ENCODE data around the gene CDH1. TPM values are rescaled to one million over a fixed set of nuclear protein-coding genes. Genes with fewer than 3 reads are reported as not detected.

Gene CDH1
- total RNA-seq, 1 donor from 2014 or later, result not detected

- TF ChIP-seq CTCF (IDR thresholded peaks at IDR 0.05), result no peak
- no peaks in the 10 kb centered on the region for H3K9me3 Mint-ChIP-seq (ENCODE audit: unreplicated experiment)
- no peak for DNase-seq (ENCODE audit: extremely low spot score, unreplicated experiment)
- no peak overlapping the region for H3K4me3 Mint-ChIP-seq (ENCODE audit: unreplicated experiment)
- no peaks in the 10 kb centered on the region for H3K27me3 Mint-ChIP-seq (ENCODE audit: unreplicated experiment)
- H3K4me1 Mint-ChIP-seq (ENCODE audit: unreplicated experiment), result peaks cover 11% of the 10 kb centered on the region
- no peaks in the 10 kb centered on the region for H3K36me3 Mint-ChIP-seq (ENCODE audit: unreplicated experiment)
- H3K27ac Mint-ChIP-seq (ENCODE audit: unreplicated experiment), result no peak overlapping the region
Measured at GRCh38 chr16:68700120-68700519, 37.0 kb upstream of the CDH1 start.

- no peak for TF ChIP-seq CTCF (IDR thresholded peaks at IDR 0.05)
- no peak for DNase-seq (ENCODE audit: extremely low spot score, unreplicated experiment)
- Mint-ChIP-seq H3K4me3 (ENCODE audit: unreplicated experiment) (no peak overlapping the region), H3K36me3 (ENCODE audit: unreplicated experiment) (no peaks in the 10 kb centered on the region), H3K27ac (ENCODE audit: unreplicated experiment) (no peak overlapping the region), H3K27me3 (ENCODE audit: unreplicated experiment) (no peaks in the 10 kb centered on the region), H3K4me1 (ENCODE audit: unreplicated experiment) (peaks cover 11% of the 10 kb centered on the region), H3K9me3 (ENCODE audit: unreplicated experiment) (no peaks in the 10 kb centered on the region)
Measured at GRCh38 chr16:68700831-68701230, 36.3 kb upstream of the CDH1 start.

- Mint-ChIP-seq H3K4me1 (ENCODE audit: unreplicated experiment) (peaks cover 25% of the 10 kb centered on the region), H3K27me3 (ENCODE audit: unreplicated experiment) (no peaks in the 10 kb centered on the region), H3K36me3 (ENCODE audit: unreplicated experiment) (no peaks in the 10 kb centered on the region), H3K9me3 (ENCODE audit: unreplicated experiment) (no peaks in the 10 kb centered on the region), H3K4me3 (ENCODE audit: unreplicated experiment) (no peak overlapping the region), H3K27ac (ENCODE audit: unreplicated experiment) (no peak overlapping the region)
- peak; percentile 90 for DNase-seq (ENCODE audit: extremely low spot score, unreplicated experiment)
- peak; percentile 87 for TF ChIP-seq CTCF (IDR thresholded peaks at IDR 0.05)
Measured at GRCh38 chr16:68704232-68704867, 32.7 kb upstream of the CDH1 start.

- DNase-seq (ENCODE audit: extremely low spot score, unreplicated experiment), result peak; percentile 87
- H3K27ac Mint-ChIP-seq (ENCODE audit: unreplicated experiment), result peak overlapping the region; percentile 81
- H3K4me1 Mint-ChIP-seq (ENCODE audit: unreplicated experiment), result peaks cover 20% of the 10 kb centered on the region
- H3K9me3 Mint-ChIP-seq (ENCODE audit: unreplicated experiment), result no peaks in the 10 kb centered on the region
- no peaks in the 10 kb centered on the region for H3K27me3 Mint-ChIP-seq (ENCODE audit: unreplicated experiment)
- peak; percentile 48 for TF ChIP-seq CTCF (IDR thresholded peaks at IDR 0.05)
- no peaks in the 10 kb centered on the region for H3K36me3 Mint-ChIP-seq (ENCODE audit: unreplicated experiment)
- no peak overlapping the region for H3K4me3 Mint-ChIP-seq (ENCODE audit: unreplicated experiment)
Measured at GRCh38 chr16:68707340-68708152, 29.5 kb upstream of the CDH1 start.

GRCh38 chr16:68710211-68710610, 26.9 kb upstream of the CDH1 start:
- Mint-ChIP-seq H3K4me1 (ENCODE audit: unreplicated experiment) (peaks cover 25% of the 10 kb centered on the region), H3K27ac (ENCODE audit: unreplicated experiment) (no peak overlapping the region), H3K36me3 (ENCODE audit: unreplicated experiment) (no peaks in the 10 kb centered on the region), H3K4me3 (ENCODE audit: unreplicated experiment) (no peak overlapping the region), H3K9me3 (ENCODE audit: unreplicated experiment) (no peaks in the 10 kb centered on the region), H3K27me3 (ENCODE audit: unreplicated experiment) (no peaks in the 10 kb centered on the region)
- DNase-seq (ENCODE audit: extremely low spot score, unreplicated experiment), result no peak
- TF ChIP-seq CTCF (IDR thresholded peaks at IDR 0.05), result no peak

Measured in osteocyte (in vitro differentiated cells).